Fibroblast of skin of back (primary cell): ENCODE results near the gene ENTPD2.
"Not testable (repeated sequence)": the region's sequence is repeated elsewhere in the genome, so short reads cannot be mapped to it uniquely, and the experiment has no call there.

ENCODE experiments used
- DNase-seq: peaks from one replicate; pipeline ENCODE4 v3.0.0-alpha.2; 2013

The ENTPD2 gene

GRCh38 chr9:137014776-137015539 lies 38.9 kb downstream of the ENTPD2 start:
- DNase-seq = no peak

- DNase-seq = no peak
These were observed 39.7 kb downstream of the ENTPD2 start for GRCh38 chr9:137014166-137014565.

GRCh38 chr9:137013571-137013940 lies 40.3 kb downstream of the ENTPD2 start:
- no peak for DNase-seq

GRCh38 chr9:137012694-137013570 lies 40.9 kb downstream of the ENTPD2 start:
- DNase-seq = no peak

GRCh38 chr9:137011907-137012675 lies 41.8 kb downstream of the ENTPD2 start:
- DNase-seq = no peak

GRCh38 chr9:137011156-137011555 lies 42.7 kb downstream of the ENTPD2 start:
- no peak for DNase-seq

- DNase-seq = no peak
These were observed 43.7 kb downstream of the ENTPD2 start for GRCh38 chr9:137009938-137010732.

GRCh38 chr9:137009217-137009616 lies 44.6 kb downstream of the ENTPD2 start:
- DNase-seq = no peak

GRCh38 chr9:137008312-137008711 lies 45.5 kb downstream of the ENTPD2 start:
- no peak for DNase-seq

GRCh38 chr9:137007816-137008270 lies 46.0 kb downstream of the ENTPD2 start:
- DNase-seq = no peak

GRCh38 chr9:137007108-137007815 lies 46.6 kb downstream of the ENTPD2 start:
- no peak for DNase-seq

GRCh38 chr9:137006116-137007003 lies 47.5 kb downstream of the ENTPD2 start:
- DNase-seq = no peak

GRCh38 chr9:137004285-137004684 lies 49.6 kb downstream of the ENTPD2 start:
- not testable (repeated sequence) for DNase-seq

- no peak for DNase-seq
These were observed 51.2 kb downstream of the ENTPD2 start for GRCh38 chr9:137002646-137003041.

GRCh38 chr9:137001857-137002645 lies 51.8 kb downstream of the ENTPD2 start:
- DNase-seq = no peak

- DNase-seq = peak; percentile 62
These were observed 53.5 kb downstream of the ENTPD2 start for GRCh38 chr9:137000177-137000930.
